Myocyte (in vitro differentiated cells): ENCODE measurements around the gene MAEA. TPM values are rescaled to one million over a fixed set of nuclear protein-coding genes. Genes with fewer than 3 reads are reported as not detected.
A peak's percentile ranks its signal among the peaks of the same experiment; 100 is the strongest.

Experiments used
- DNase-seq: peaks from one replicate; pipeline ENCODE4 v3.0.0-alpha.2; 2012; ENCODE audit warnings: low read depth
- total RNA-seq: library from RNA; depleted of rRNA; stranded (reverse); fragments of >200 nt; gene quantifications from 2 replicates; pipeline ENCODE4 v1.2.3, GENCODE V29; 2014

Gene MAEA
- total RNA-seq, 1 donor from 2014 or later, result 47.8 TPM

- DNase-seq, result no peak
Observed at GRCh38 chr4:1377606-1378261, 88.0 kb downstream of the MAEA start.

DNA sequence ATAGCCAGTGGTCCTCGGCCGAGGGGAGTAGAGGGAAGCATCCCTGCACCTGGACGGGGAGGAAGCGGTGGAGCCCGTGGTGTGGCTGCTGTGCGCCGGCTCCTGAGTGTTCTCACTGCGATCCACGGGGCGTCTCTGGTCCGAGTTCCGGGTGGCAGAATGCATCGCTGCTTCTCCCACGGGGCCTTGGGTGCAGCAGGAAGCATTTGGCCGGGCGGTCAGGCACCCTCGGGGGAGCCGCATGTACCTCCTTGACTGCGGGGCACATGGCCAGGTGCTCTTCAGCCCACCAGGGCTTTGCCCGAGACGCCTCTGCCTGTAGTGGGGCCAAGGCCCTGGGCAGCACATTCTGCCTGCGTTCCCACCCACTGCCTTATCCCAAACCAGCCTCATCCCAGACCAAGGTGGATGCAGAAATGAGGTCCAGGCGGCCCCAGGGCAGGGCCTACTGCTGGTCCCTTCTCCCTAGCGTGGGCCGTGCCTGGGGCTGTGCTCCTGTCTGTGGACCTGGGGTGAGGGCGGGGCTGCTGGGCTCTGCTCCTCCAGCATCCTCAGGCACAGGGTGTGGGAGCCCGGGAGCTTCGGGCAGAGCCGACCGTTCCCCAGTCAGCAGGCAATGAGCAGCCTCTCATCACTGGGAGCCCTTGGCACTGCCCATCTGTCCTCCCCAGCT lies 89.0 kb downstream of the MAEA start:
- DNase-seq, result no peak

DNA sequence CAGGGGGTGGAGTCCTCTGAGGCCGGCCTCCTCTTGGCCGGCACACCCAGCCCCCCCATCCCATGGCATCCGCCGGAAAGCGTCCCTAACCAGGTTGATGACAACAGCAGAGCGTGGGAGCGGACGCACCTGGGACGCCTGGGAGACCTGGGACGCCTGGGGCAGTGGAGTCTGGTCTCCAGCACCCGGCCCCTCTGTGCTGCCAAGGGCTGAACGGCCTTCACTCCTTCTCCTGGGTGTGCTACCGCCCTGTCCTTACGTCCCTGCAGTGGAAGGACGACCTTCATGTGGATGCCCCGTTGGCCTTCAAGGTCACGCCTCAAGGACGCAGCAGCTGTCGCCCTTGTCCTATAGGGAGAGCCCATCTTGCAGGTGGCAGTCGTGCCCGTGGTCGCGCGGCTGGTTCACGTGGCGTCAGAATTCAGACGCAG lies 89.7 kb downstream of the MAEA start:
- no peak for DNase-seq

- DNase-seq, result no peak
Observed at GRCh38 chr4:1379801-1380331, 90.2 kb downstream of the MAEA start.

- no peak for DNase-seq
Observed at GRCh38 chr4:1380368-1381151, 90.9 kb downstream of the MAEA start.

GRCh38 chr4:1381181-1381621 lies 91.5 kb downstream of the MAEA start:
- no peak for DNase-seq

- no peak for DNase-seq
Observed at GRCh38 chr4:1381944-1382541, 92.4 kb downstream of the MAEA start.

DNA sequence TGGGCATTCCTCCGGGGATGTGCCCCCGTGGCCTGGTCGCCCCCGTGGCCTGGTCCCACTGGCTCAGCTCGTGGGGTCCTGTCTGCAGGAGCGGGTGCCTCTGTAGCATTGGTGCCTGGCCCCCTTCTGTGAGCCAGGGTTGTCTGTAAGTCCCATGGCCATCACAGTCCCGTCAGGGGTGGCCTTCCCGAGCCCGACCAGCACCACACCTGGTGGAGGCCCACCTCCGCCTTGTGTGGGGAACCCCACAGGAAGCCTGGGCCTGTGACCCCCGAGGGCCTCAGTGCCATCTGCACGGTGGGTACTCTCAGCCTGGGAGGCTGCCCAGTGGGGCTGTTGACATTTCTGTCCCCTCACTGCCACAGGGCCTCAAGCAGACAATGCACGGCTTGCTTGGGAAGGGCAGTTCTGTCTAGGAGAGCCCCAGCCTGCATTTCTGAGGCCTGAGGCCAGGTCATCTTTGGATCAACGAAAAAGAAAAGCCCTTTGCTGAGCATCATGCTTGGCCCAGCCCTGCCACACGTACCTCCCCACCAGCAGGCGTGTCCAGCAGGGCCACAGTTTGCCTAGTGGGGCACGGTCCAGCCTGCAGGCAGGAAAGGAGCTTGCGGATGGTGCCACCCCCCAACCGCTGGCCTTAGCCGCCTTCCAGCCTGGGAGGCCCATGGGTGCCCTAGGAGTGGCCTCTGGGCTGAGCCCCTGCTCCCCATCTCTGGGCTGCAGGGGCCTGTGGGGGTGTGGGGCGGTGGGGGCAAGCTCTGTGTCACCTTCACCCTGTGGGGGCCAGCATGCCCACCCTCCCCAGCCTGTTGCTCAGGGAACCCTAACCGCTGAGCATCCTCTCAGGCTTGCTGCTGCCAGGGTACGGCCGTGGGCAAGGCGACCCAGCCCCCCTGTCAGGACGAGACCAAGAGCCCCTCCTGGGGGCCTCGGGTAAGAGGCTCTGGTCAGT lies 93.4 kb downstream of the MAEA start:
- DNase-seq, result no peak

GRCh38 chr4:1383728-1384591 lies 94.3 kb downstream of the MAEA start:
- no peak for DNase-seq

DNA sequence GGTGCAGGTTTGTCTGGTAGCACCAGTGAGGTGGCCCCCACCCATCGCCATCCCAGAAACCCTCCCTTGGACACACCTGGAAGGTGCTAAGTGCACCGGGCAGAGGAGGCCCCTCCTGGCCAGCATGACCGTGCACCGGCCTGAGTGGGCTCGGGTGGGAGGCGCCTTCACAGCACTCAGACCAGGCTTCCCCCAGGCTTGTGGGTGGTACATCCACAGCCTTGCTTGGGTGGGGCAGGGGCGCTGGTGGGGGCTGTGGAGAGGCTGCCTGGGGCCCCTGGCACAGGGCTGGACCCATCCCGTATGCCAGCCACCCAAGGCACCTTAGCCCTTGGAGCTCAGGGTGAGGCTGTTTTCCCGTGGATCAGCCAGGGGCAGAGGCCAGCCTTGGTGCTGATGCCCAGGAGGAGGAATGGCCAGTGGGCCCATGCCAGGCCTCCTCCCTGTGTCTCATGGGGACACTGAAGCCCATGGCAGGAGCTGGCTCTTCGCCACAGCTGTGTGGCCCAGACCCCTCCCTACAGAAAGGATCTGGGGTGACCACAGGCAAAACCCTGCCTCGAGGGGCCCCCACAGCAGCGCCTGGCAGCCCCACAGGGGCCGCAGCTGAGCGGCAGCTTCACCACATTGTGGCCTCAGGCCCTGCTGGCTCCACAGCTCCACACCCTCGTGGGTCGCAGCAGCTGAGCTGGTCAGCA lies 95.1 kb downstream of the MAEA start:
- DNase-seq, result peak; percentile 68

DNA sequence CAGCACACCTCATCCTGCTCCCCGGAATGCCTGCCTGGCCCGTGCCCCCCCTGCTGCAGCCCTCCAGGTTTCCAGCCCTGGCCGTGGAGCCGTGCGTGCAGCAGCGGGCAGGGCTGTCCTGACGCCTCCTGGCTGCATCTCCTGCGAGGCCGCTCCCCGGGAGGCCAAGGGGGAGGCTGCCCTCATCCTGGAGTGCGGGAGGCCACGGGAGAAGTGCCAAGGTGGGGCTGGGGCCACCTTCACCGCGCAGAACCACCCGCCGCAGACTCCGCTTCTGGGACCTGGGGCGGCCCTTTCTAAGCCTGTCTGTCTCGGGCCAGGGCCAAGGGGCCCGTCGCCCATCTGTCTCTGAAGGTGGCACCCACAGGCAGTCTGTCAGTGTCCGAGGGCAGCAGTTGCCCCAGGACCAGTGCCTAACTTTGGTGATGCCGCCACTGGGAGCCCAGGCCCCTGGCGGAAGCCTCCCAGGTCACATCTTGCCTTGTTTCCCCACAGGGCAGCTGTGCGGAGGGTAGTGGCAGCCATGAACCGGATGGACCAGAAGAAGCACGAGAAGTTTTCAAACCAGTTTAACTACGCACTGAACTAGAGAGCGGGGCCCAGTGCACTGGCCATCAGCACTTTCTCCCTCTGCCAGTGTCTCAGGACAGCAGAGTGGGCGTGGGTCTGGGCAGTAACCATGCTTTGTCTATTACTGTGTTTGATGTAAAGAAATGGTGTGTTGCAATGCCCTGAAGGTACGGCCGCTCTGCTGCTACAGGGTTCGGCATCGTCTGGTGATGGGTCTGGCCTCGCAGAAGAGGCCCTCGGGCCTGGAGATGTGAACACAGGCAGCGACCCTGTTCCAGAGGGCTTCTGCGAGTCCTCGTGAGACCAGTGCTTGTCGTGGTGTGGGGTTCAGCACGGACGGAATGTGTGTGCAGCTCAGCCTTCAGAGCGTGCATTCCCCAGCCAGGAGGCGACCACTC lies 96.0 kb downstream of the MAEA start:
- no peak for DNase-seq

Other genes with a start within 250 kb of the MAEA start
- gene RNF212, start 176.3 kb upstream of the MAEA start, total RNA-seq, result not detected in 2 replicates
- gene SPON2, start 117.3 kb upstream of the MAEA start, total RNA-seq, result 0.47 and 3.7 TPM in 2 replicates
- 179 and 259 TPM in 2 replicates for gene CTBP1, start 40.8 kb upstream of the MAEA start, total RNA-seq
- 7.6 and 7.9 TPM in 2 replicates for gene UVSSA, start 57.3 kb downstream of the MAEA start, total RNA-seq
- gene NKX1-1, start 116.6 kb downstream of the MAEA start, total RNA-seq, result not detected in 2 replicates